NCI-H774 (cell line): ENCODE measurements around the gene AK3.

Source experiments
- DNase-seq: peaks from one replicate; lab custom pipeline; 2025; lab: John Stamatoyannopoulos, UW

The AK3 gene

DNA sequence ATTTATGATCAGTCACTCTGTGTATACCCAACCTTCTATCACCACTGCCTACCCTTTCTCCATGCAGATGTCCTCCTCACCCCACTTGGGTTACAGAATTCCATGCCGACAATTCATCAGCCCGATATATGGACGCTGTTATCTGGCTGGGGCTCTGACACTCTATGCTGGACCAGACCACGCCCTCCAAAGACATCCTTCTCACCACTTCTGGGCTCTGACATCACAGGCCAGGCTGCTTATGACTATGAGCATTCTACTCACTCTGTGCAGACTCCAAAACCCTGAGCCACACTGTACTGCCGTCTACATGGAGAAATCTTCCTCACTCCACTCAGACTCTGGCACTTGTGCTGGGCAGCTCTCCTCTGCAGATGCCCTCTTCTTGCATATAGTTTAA lies 7.6 kb upstream of the AK3 start:
- DNase-seq: no peak

DNA sequence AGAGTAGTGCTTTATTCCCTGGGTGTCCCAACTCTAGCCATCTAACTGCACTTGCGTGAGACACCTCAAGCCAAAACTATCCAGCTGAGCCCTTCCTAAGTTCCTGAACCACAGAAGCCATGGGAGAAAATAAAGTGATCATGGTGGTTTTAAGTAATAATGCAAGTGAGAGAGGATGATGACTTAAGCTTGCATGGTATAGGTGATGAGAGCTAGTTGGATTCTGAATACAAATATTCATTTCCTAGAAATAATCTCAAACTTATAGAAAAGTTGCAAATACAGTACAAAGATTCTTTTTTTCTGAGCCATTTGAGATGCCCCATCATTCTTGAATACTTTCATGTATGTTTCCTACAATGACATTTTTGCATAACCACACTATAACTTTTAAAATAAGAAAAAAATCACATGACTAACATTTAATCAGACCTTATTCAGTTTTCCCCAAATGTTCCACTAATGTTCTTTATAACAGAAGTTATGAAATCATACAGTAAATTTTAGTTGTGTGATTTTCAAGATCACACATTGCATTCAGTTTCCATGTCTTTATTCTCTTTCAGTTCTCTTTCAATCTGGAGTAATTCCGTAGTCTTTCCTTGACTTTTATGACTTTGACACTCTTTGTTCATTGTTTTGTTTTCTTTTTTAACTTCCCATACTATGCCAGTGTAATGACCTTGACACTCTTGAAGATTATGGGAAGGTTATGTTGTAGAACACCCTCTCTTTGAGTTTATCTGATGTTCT lies 5.5 kb upstream of the AK3 start:
- no peak for DNase-seq

DNA sequence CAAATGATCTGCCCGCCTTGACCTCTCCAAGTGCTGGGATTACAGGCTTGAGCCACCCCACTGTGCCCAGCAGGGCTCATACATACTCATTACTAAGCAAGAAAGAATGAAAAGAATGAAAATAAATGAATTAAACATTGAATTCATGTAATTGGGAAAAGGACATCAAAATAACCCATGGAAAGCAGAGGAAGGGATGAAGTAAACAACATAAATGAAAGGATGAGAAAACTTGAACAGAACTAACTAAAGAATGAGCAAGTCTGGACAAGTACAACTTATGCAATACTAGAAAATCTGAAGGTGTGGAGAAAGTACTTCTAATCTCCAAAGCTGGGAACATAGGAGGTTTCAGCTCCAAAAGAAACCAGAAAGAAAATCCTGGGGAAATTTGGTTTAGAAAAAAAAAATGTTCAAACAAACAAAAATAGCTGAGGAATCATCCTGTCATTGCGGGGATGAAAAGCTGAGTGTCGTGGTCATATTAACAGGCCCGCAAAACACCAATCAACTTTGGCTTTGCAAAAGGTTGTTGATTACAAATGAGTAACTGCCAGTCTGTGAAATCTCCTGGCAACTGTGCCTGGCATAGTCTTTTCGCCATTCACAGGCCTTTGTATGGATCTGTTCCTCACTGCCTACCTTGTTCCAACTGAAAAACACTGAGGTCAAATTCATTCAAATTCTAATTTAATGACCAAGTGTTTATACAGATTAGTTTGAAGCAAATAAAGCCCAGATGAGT lies 2.3 kb upstream of the AK3 start:
- no peak for DNase-seq

DNA sequence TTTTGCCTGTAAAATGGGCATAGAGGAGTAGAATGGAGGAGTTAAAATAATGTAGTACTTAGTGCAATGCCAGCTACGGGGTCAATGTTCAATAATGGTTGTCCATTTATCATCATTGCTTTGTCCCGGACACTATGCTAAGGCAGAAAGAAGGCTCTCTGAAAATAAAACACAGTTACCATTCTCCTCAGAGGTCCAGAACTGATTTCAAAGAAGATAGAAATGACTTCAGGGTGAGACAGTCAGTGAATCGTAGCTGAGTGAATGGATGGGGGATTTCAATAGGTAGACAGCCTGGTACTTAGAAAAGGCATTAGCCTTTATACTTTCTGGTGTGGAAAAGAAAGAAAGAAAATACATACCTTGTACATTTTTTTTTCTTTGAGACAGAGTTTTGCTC lies 1.2 kb upstream of the AK3 start:
- DNase-seq: no peak

DNA sequence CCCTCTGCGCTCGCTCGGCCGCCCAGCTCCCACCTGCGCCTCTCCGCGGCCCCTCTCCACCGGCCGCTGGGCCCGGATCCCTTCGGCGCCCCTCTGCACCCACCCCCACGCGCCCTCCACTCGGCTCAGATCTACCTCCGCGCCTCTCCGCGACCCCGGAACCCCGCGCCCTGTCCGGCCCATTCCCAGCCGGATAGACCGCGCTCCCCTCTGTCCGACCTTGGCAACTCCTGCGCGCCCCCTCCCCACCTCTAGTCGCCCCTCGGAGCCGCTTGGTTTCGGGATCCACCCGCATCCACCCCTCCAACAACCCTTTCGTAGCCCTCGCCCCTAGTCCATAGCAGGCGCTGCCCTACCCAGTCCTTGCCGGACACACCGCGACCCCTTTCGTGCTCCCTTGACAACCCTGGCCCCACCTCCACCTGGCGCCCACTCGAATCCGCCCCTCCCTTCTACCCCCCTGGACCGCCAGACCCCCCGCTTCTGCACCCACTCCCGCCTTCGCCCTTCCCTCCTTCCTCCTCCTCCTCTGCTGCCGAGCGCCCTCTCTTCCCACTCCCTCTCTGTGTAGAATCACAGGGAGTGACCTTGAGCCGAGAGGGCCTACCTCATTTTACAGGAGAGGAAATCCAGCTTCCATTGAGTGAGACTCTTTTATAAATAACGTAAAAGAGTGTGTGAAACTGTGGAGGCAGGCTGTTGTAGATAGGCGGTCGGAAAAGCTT lies 525 bp upstream of the AK3 start:
- DNase-seq: peak; percentile 26

DNA sequence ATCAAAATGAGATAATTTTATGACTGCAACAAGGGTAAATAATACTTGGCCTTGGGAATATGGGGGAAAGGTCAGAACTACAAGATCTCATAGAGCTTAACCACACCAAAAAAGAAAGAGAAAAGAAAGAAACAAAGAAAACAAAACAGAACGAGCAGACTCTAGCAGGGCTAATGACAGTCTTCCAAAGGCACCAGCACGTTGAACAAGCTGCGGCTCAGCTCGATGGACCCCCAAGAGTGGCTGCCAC lies 689 bp downstream of the AK3 start:
- DNase-seq: no peak

DNA sequence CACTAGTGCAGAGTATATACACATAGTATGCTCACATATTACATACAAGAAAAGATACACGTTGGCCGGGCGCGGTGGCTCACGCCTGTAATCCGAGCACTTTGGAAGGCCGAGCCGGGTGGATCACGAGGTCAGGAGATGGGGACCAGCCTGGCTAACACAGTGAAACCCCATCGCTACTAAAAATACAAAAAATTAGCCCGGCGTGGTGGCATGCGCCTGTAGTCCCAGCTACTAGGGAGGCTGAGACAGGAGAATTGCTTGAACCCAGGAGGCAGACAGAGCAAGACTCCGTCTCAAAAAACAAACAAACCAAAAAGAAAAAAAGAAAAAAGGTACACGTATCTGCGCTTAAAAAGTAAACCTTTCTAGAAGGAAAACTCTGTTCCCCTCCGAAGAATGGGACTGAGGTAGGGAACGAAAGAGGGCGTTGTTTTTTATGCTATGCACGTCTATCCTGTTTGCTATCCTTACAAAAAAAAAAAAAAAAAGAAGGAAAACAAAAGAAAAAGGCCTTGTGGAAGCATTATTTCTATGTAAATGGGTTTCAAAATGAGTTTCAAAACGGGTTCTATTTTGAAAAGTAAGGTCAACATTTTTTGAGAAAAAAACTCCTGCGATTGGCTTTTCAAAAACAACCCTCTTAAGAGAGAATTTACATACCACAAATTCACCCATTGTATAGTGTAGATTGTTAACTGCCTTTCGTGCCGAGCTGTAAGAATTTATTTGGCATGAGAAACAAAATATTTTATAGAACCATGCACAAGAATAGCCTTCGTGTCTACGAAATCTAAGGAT lies 1.2 kb downstream of the AK3 start:
- no peak for DNase-seq

DNA sequence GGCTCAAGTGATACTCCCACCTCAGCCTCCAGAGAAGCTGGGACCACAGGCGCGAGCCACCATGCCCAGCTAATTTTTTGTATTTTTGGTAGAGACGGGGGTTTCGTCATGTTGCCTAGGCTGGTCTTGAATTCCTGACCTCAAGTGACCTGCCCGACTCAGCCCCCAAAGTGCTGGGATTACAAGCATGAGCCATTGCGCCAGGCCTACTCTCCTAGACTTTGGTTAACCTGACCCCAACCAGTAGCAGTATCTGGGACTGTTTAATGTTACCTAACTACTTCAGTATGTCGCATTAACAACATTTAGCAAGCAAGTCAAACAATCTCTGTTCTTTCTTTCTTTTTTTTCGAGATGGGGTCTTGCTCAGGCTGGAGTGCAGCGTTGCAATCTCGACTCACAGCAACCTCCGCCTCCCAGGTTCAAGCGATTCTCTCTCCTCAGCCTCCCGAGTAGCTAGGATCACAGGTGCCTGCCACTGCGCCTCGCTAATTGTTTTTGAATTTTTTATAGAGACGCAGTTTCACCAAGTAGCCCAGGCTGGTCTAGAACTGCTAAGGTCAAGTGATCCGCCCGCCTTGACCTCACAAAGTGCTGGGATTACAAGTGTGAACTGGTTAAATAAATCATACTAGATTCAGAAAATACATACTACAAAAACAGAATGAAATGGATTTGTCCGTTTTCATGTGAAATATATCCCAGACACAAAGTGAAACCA lies 2.0 kb downstream of the AK3 start:
- DNase-seq: no peak

DNA sequence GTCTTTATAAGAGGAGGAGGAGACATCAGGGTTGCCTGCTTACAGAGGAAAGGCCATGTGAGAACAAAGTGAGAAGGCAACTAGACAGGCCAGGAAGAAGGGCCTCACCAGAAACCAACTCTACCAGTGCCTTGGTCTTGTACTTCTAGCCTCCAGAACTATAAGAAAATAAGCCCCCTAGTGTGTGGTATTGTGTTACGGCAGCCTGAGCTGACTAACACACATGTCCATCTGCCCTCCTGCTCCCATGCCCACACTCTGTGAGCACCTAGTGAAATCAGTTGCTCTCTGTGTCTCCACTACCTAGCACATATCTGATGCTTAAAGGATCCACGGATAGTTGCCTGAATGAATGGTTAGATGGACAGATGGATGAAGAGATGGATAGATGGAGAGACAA lies 6.9 kb downstream of the AK3 start:
- no peak for DNase-seq

DNA sequence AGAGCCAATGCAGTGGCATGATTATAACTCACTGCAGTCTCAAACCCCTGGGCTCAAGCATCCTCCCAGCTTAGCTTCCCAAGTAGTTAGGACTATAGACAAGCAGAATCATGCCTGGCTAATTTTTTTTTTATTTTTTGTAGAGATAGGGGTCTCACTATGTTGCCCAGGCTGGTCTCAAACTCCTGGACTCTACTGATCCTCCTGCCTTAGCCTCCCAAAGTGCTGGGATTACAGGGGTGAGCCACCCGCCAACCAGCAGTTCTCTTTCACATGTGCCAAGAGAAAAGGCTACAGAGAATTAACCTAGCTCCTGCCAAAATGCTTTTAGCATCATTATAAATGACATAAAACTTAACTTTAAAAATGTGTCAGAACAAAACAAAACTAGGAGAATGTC lies 8.1 kb downstream of the AK3 start:
- no peak for DNase-seq

DNA sequence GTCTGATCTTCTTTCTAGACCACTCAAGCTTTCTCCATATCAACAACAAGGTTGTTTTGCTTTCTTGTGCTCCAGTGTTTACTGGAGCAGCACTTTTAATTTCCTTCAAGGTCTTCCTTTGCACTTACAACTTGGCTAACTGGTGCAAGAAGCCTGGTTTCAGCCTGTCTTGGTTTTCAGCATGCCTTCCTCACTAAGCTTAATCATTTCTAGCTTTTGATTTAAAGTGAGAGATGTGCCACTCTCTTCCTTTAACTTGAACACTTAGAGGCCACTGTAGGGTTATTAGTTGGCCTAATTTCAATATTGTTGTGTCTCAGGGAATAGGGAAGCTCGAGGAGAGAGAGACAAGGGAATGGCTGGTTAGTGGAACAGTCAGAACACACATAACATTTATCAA lies 13.4 kb downstream of the AK3 start:
- no peak for DNase-seq

DNA sequence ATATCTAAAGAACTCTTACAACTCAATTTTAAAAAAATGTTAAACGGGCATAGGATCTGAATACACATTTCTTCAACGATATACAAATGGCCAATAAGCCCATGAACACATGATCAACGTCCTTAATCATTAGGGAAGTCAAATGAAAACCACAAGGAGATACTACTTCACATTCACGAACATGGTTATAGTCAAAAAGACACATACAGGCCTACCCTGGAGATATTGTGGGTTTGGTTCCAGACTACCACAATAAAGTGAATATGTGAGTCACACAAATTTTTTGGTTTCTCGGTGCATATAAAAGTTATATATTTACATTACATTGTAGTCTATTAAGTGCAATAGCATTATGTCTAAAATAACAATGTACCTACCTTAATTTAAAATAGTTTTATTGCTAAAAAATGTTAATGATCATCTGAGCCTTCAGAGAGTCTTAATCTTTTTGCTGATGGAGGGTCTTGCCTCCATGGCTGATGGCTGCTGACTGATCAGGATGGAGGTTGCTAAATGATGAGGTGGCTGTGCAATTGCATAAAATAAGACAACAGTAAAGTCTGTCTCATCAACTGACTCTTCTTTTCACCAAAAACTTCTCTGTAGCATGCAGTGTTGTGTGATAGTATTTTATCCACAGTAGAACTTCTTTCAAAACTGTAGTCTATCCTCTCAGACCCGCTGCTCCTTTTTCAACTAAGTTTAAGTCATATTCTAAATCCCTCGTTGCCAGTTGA lies 15.1 kb downstream of the AK3 start:
- DNase-seq: no peak

DNA sequence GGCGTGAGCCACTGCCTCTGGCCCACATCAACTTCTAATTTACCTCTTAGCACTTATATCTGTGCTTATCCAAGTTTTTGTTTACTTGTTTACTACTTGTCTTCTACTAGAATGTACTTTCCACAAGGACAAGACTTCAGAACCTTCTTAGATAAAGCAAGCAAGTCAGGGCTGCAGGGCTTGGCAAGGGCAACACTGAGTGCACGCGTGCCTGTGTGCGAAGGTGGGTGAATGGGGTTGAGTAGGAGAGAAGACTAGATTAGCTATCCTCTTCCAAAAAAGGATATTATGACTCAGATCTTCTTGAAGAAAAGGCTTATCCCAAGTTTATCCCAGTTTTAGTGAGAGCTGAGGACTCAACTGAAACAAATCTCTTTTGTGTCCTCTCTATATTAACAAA lies 19.3 kb downstream of the AK3 start:
- no peak for DNase-seq

DNA sequence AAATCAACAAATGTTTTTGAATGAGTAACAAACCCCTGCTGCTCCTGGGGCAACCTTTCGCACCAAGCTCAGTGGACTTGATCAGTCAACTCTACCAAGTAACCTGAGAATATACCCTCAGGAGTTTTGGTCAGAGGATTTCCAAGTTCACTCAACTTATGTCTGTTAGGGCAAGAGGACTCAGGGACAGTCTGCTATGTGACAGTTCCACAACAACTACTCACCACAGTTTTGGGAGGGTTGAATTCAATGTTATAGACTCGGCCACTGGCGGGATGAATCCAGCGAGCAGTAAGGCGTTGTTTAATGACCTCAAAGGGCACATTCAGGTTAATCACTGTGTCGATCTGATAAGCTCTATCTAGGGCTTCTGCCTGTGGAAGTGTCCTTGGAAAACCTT lies 22.1 kb downstream of the AK3 start:
- no peak for DNase-seq

DNA sequence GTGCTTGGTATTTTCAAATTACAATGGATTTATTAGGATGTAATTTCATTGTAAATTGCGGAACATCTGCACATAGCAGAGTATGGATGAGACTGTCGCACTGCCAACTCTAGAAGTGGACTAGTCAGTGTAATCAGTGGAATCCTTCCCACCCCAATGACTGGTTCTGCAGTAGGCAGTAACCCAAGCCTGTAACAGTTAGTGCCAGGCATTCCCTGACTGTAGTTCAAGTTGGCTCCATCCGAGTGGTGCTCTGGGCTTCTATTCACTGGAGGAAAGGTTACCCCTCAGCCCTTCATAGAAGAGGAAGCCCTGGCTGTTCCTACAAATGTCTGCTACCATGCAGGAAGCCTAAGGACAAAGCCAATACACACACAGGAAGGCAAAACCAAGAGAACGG lies 23.2 kb downstream of the AK3 start:
- no peak for DNase-seq

DNA sequence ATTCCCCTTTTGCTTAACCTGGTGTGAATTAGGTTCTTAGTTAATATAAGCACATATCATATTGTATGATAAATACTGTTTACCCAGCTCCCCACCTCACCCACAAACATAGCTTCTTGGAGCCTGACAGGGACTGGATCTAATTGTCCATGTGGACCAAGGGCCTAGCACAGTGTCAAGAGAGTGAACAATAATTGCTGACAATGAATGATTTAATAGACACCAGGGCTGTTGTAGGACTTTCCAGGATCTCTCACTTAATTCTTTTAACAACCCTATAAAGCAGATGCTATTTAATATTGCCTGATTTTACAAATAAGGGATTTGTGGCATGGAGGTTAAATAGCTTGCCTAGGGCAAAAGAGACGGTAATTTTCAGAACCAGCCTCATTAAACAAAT lies 24.8 kb downstream of the AK3 start:
- no peak for DNase-seq

DNA sequence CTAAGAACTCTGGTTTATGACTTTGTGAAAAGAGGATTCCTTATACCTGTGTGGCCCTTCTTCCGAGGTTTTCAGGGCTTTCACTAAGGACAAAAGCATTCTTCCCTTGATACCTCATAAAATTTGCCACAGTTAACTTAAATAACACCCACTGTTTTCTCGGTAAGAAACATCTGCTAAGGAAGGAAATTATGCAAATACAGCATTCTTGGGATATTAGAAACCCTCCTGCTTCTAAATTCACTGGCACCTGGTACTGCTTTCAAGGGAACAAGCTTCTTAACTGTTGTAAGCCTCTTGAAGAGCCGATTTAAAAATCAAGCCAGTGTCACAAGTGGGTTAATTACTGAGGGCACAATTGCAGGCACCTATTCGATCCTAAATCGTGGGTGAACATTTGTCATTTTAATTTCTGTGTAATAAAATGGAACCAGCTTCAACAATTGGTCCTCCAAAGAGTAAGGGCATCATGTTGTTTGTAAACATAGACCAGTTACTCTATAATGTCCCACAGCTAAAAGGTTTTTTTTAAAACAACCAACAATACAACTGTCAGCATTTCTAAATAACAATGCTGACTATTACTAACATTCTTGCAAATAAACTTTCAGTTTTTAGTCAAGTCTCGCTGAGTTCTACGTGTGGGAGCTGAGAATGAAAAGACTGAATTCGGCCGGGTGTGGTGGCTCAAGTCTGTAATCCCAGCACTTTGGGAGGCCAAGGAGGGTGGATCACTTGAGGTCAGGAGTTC lies 26.6 kb downstream of the AK3 start:
- DNase-seq: no peak

DNA sequence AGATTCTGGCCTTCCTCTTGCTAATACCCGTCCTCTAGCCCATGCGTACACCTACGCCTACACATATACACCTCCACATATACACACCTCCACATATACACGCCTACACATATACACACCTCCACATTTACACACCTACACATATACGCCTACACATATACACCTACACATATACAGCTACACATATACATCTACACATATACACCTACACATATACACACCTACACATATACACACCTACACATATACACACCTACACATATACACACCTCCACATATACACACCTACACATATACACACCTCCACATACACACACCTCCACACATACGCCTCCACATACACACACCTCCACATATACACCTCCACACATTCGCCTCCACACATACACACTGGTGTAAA lies 27.2 kb downstream of the AK3 start:
- DNase-seq: no peak

DNA sequence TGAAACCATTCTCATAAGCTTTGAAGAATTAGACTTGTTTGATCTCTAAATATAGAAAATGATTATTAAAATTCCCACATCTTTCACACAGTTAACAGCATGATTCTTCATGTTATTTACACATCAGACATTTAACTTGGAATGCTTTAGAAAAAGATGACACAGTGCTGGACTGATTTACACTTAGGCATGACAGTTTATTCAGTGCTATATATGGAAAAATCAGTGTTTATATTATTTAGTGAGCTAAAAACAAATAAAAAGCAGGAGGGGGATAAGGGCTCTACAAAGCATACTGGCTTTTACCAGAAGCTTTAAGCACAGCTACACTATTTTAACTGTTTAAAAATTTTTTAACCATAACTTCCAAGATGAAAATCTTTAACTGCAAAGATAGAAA lies 31.6 kb downstream of the AK3 start:
- DNase-seq: no peak

DNA sequence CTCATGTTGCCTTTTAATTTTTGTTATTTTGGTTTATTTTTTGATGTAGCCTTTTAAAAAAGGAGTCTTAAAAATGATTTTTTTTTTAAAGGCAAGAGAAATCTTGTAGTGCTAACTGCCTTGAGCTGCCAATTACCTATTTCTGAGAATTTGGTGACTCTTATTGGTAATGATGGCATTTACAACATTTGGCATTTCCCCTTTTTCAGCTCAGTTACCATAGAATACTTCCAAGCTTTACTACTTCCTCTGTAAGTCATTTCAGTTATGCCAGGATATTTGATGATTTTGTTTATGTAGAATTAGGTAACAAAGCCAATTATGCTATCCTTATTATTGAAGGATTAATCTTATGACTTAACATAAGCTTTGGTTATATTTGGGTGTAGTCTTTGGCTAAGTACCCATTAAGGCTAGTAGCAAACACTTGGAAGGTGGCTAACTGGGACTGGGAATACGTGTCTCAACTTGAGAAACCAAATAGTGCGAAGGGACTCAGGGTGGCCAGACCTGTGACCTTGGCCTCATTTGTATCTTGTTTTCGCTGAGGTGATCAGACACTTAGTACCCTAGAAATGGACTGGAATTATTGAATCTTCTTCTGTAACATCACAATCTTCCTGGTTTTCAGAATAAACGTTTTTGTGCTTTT lies 33.9 kb downstream of the AK3 start:
- no peak for DNase-seq
